Suppressor macrophage treated with lipopolysaccharide for 4 hours (primary cell): Measurements from ENCODE around the gene GAK.
"Not testable (repeated sequence)": the region's sequence is repeated elsewhere in the genome, so short reads cannot be mapped to it uniquely, and the experiment has no call there.

ENCODE experiments used
- DNase-seq: peaks from one replicate; pipeline ENCODE4 v3.0.0-alpha.2; 2020

The GAK gene

DNA sequence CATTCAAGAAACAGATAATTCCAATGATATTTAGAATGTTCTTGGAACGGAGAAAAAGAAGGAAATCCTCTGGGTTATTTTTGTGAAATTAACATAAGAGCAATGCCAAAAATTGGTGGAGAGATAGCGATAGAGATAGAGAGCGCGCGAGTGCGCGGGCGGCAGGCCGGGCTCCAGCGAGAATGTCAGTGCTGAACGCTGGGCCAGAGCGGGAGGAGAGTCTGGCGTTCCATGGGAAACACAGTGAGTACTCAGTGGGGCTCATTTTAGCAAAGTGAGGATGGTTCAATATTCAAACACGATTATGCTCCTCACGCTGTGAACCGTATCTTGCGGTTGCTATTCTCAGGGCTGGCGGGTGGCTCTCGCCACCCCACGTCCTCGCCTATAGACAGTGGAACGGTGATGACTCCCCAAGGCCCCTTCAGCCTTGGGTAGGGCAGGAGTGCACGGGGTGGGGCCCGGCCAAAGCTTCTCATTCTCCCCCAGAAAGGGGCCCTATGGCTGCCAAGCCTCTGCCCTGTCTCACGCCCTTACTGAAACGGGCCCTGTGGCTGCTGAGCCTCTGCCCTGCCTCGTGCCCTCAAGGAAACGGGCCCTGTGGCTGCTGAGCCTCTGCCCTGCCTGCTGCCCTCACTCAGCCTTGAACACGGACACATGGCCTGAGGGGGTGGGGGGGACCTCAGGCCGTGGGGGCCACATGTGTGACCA, 123.1 kb downstream of the GAK start:
- DNase-seq: no peak

DNA sequence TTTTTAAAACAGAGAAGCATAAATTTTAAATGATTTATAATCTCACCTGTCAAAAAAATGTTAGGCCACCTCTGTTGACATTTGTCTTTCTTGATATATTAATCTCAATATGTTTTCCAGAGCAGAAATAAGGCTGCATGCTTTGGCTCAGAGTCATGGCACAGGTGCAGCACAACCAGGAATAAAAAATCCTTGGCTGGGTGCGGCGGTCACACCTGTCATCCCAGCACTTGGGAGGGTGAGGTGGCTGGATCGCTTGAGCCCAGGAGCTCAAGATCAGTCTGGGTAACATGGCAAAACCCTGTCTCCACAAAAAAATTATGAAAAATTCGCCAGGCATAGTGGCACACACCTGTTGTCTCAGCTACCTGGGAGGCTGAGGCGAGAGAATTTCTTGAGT, 124.3 kb downstream of the GAK start:
- DNase-seq: no peak

GRCh38 chr4:806979-807378, 125.1 kb downstream of the GAK start:
- DNase-seq: not testable (repeated sequence)

DNA sequence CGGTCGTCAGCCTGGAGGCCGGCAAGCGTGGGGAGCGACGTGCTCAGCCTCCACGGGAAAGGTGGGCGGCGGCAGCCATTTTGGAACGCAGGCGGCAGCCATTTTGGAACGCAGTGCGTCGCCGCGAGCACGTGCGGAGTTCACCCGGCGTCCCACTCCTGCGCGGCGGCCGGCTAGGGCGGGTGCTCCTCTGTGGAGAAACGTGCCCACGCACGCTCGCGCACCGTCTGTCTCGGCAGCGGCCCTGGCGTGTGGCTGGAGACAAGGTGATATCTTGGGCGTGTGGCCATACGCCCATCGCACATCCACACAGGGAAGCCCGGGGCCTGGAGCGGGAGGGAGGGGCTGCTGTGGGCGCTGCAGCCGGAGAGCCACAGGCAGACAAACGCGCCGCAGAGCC, 127.3 kb downstream of the GAK start:
- DNase-seq: no peak

DNA sequence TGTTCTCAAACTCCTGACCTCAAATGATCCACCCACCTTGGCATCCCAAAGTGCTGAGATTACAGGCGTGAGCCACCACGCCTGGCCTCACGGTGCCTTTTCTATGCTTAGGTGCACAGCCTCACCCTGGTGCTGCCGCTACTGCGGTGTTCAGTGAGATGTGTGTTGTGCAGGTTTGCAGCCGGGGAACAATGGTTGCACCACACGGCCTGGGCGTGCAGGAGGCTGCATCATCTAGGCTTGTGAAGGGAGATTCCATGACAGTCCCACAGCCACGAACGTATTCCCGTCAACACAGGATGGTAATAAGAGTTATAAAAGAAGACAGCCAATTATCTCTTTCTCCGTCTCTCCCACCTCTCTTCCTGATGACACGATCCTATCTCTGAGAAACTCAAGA, 128.2 kb downstream of the GAK start:
- DNase-seq: no peak

GRCh38 chr4:801436-802124, 130.5 kb downstream of the GAK start:
- no peak for DNase-seq
